H1 (cell line): ENCODE data around the gene HMCN2. TPM values are rescaled to one million over a fixed set of nuclear protein-coding genes. Genes with fewer than 3 reads are reported as not detected.

Experiments
- CTCF ChIA-PET: fragments of 300-600 bp; sonication (Branson Sonifier 250); formaldehyde crosslinking; loops from one replicate; lab custom pipeline; 2021; ENCODE audit not compliant: partially characterized antibody; lab: Charles Lee
- POLR2A ChIA-PET: fragments of 300-600 bp; sonication (Branson Sonifier 250); formaldehyde crosslinking; loops from one replicate; lab custom pipeline; 2021; ENCODE audit warnings: inconsistent platforms; ENCODE audit not compliant: partially characterized antibody; lab: Charles Lee
- DNase-seq, 2 experiments: peaks; one replicate each; pipeline versions ENCODE4 v3.0.0 to v3.0.0-alpha.2; 2010 to 2022; ENCODE audit warnings: low spot score in 2 of 2, low read depth in 1 of 2, mixed read lengths in 1 of 2
- FAIRE-seq: peaks from 2 replicates; lab custom pipeline; 2011; peaks lifted over from hg19 to GRCh38; lab: Jason Lieb, UNC
- H2AFZ ChIP-seq: 2 replicates; pipeline ENCODE4 v1.8.1; 2012; ENCODE audit warnings: low read length, inconsistent platforms
- H2AK5ac ChIP-seq: 2 replicates; pipeline ENCODE4 v1.6.1; 2013; ENCODE audit warnings: low read depth, low read length
- H2BK120ac ChIP-seq: replicated peaks from 2 replicates; pipeline ENCODE3; 2013; ENCODE audit warnings: low read depth, low read length, inconsistent platforms
- H2BK12ac ChIP-seq: 2 replicates; pipeline ENCODE4 v1.6.1; 2013; ENCODE audit warnings: low read depth, low read length
- H2BK15ac ChIP-seq: 2 replicates; pipeline ENCODE4 v1.6.1; 2013; ENCODE audit warnings: low read length
- H2BK20ac ChIP-seq: 2 replicates; pipeline ENCODE4 v1.6.1; 2013; ENCODE audit warnings: low read length
- H2BK5ac ChIP-seq: 2 replicates; pipeline ENCODE4 v1.6.1; 2013; ENCODE audit warnings: low read depth, low read length
- H3K14ac ChIP-seq: 2 replicates; pipeline ENCODE4 v1.6.1; 2013; ENCODE audit warnings: inconsistent platforms; ENCODE audit not compliant: insufficient read length
- H3K18ac ChIP-seq: 2 replicates; pipeline ENCODE4 v1.6.1; 2013; ENCODE audit warnings: low read length; ENCODE audit errors: extremely low read depth
- H3K23ac ChIP-seq: 2 replicates; pipeline ENCODE4 v1.6.1; 2013; ENCODE audit warnings: inconsistent platforms; ENCODE audit not compliant: insufficient read length
- H3K23me2 ChIP-seq: 2 replicates; pipeline ENCODE4 v1.6.1; 2013; ENCODE audit warnings: low read depth, low read length
- H3K27ac ChIP-seq: 2 replicates; pipeline ENCODE4 v1.6.1; 2011; ENCODE audit warnings: low read depth, low read length, inconsistent platforms
- H3K27me3 ChIP-seq, 4 experiments: replicated peaks in 1 of 4; 1 replicate in 1 of 4; 2 replicates in 3 of 4; pipeline versions ENCODE4 v1.6.1 to v1.8.1; 2011 to 2013; ENCODE audit warnings: low read length in 3 of 4, mild to moderate bottlenecking in 3 of 4, inconsistent platforms in 2 of 4, mixed read lengths in 2 of 4, moderate library complexity in 1 of 4; ENCODE audit not compliant: control insufficient read depth in 3 of 4, insufficient read depth in 3 of 4; ENCODE audit errors: extremely low read depth in 1 of 4
- H3K36me3 ChIP-seq, 4 experiments: 2 replicates each; pipeline versions ENCODE4 v1.6.1 to v1.8.1; 2011 to 2013; ENCODE audit warnings: mild to moderate bottlenecking in 4 of 4, low read length in 3 of 4, moderate library complexity in 2 of 4, control low read depth in 1 of 4, inconsistent platforms in 1 of 4; ENCODE audit not compliant: insufficient read depth in 4 of 4, control insufficient read depth in 2 of 4
- H3K4ac ChIP-seq: replicated peaks from 2 replicates; pipeline ENCODE3; 2013; ENCODE audit warnings: low read length, low read depth, mixed read lengths, inconsistent platforms; ENCODE audit not compliant: insufficient read length
- H3K4me1 ChIP-seq, 4 experiments: replicated peaks in 1 of 4; 1 replicate in 1 of 4; 2 replicates in 3 of 4; pipeline versions ENCODE4 v1.6.1 to v1.8.1; 2011 to 2013; ENCODE audit warnings: low read length in 3 of 4, inconsistent platforms in 2 of 4, mixed read lengths in 1 of 4; ENCODE audit not compliant: insufficient read depth in 4 of 4, control insufficient read depth in 3 of 4
- H3K4me2 ChIP-seq, 2 experiments: 2 replicates each; pipeline versions ENCODE4 v1.6.1 to v1.8.1; 2011 to 2013; ENCODE audit warnings: low read depth in 2 of 2, low read length in 2 of 2, control low read depth in 1 of 2, inconsistent platforms in 1 of 2, mild to moderate bottlenecking in 1 of 2; ENCODE audit not compliant: insufficient read depth in 1 of 2
- H3K4me3 ChIP-seq, 4 experiments: fragments of 200-600, 300-600 bp in 1 of 4; sonication (generic), shearing (Covaris generic), sonication (Bioruptor Twin) in 1 of 4; 2 replicates each; pipeline versions ENCODE4 v1.5.1 to v1.8.1; 2011 to 2016; ENCODE audit warnings: low read length in 4 of 4, low read depth in 3 of 4, control low read depth in 2 of 4, inconsistent platforms in 2 of 4, mild to moderate bottlenecking in 2 of 4, mixed read lengths in 1 of 4, moderate library complexity in 1 of 4; ENCODE audit not compliant: insufficient read depth in 2 of 4; ENCODE audit errors: extremely low read depth in 1 of 4
- H3K56ac ChIP-seq: replicated peaks from 2 replicates; pipeline ENCODE3; 2013; ENCODE audit warnings: low read depth, mild to moderate bottlenecking, mixed read lengths, low read length, inconsistent platforms; ENCODE audit not compliant: insufficient read length
- H3K79me1 ChIP-seq: 2 replicates; pipeline ENCODE4 v1.6.1; 2013; ENCODE audit warnings: low read depth, low read length, control low read depth
- H3K79me2 ChIP-seq, 2 experiments: 2 replicates each; pipeline versions ENCODE4 v1.6.1 to v1.8.1; 2012 to 2013; ENCODE audit warnings: low read length in 2 of 2, mild to moderate bottlenecking in 2 of 2, inconsistent platforms in 1 of 2; ENCODE audit not compliant: insufficient read depth in 2 of 2, control insufficient read depth in 1 of 2
- H3K9ac ChIP-seq, 4 experiments: replicated peaks in 1 of 4; 1 replicate in 1 of 4; 2 replicates in 3 of 4; pipeline versions ENCODE4 v1.6.1 to v1.8.1; 2011 to 2013; ENCODE audit warnings: low read depth in 3 of 4, low read length in 3 of 4, control low read depth in 2 of 4, mild to moderate bottlenecking in 2 of 4, moderate library complexity in 2 of 4, inconsistent platforms in 1 of 4; ENCODE audit errors: extremely low read depth in 1 of 4
- H3K9me3 ChIP-seq, 2 experiments: 2 replicates each; pipeline versions ENCODE4 v1.6.1 to v1.8.1; 2012 to 2013; ENCODE audit warnings: mild to moderate bottlenecking in 2 of 2, moderate library complexity in 2 of 2, control low read depth in 1 of 2, inconsistent platforms in 1 of 2, low read depth in 1 of 2, low read length in 1 of 2, mixed read lengths in 1 of 2; ENCODE audit not compliant: insufficient read depth in 2 of 2
- H4K20me1 ChIP-seq, 2 experiments: replicated peaks in 1 of 2; 2 replicates each; pipeline versions ENCODE3 to v1.8.1; 2011 to 2013; ENCODE audit warnings: inconsistent platforms in 2 of 2, low read length in 2 of 2, mild to moderate bottlenecking in 1 of 2; ENCODE audit not compliant: insufficient read depth in 2 of 2, control insufficient read depth in 1 of 2
- H4K5ac ChIP-seq: 2 replicates; pipeline ENCODE4 v1.6.1; 2013; ENCODE audit warnings: low read length, low read depth, mixed read lengths, inconsistent platforms; ENCODE audit not compliant: insufficient read length
- H4K8ac ChIP-seq: 2 replicates; pipeline ENCODE4 v1.8.0; 2013; ENCODE audit warnings: mild to moderate bottlenecking, moderate library complexity, low read length, inconsistent platforms; ENCODE audit not compliant: insufficient read depth; ENCODE audit errors: extremely low read depth
- H4K91ac ChIP-seq: replicated peaks from 2 replicates; pipeline ENCODE3; 2013; ENCODE audit warnings: low read length, mixed read lengths, inconsistent platforms; ENCODE audit not compliant: insufficient read length
- CTCF ChIP-seq, 3 experiments: IDR thresholded peaks; 1 replicate in 2 of 3; 2 replicates in 1 of 3; pipeline versions ENCODE4 v1.5.1 to v1.6.1; 2011; ENCODE audit warnings: low read length in 3 of 3, mild to moderate bottlenecking in 3 of 3, inconsistent platforms in 2 of 3, low read depth in 1 of 3, moderate library complexity in 1 of 3; ENCODE audit not compliant: insufficient read depth in 1 of 3; ENCODE audit errors: control extremely low read depth in 1 of 3
- EP300 ChIP-seq, 2 experiments: IDR thresholded peaks; 1 replicate in 1 of 2; 2 replicates in 1 of 2; pipeline ENCODE4 v1.6.1; 2011 to 2012; ENCODE audit warnings: low read depth in 2 of 2, low read length in 2 of 2, mild to moderate bottlenecking in 2 of 2, borderline replicate concordance in 1 of 2, inconsistent platforms in 1 of 2, moderate library complexity in 1 of 2
- RAD21 ChIP-seq, 2 experiments: IDR thresholded peaks in 1 of 2; conservative IDR thresholded peaks in 1 of 2; 2 replicates each; pipeline ENCODE4 v1.6.1; 2011; ENCODE audit warnings: low read depth in 2 of 2, low read length in 2 of 2, improper control_type of control experiment in 1 of 2, inconsistent platforms in 1 of 2, mild to moderate bottlenecking in 1 of 2, moderate library complexity in 1 of 2
- SP4 ChIP-seq: IDR thresholded peaks from 2 replicates; pipeline ENCODE4 v1.6.1; 2012; ENCODE audit warnings: low read length, inconsistent platforms
- YY1 ChIP-seq: IDR thresholded peaks from 2 replicates; pipeline ENCODE4 v1.6.1; 2011; ENCODE audit warnings: low read depth, mild to moderate bottlenecking, low read length
- WGBS, 2 experiments: shearing (Covaris generic) in 1 of 2; methylation state at CpG; one replicate each; pipeline versions ENCODE4 v1.1.6 to v1.1.7; 2013 to 2015; ENCODE audit warnings: low lambda C conversion rate in 2 of 2, mixed read lengths in 2 of 2, inconsistent platforms in 1 of 2, low coverage in 1 of 2, missing lambda C conversion rate in 1 of 2; ENCODE audit not compliant: insufficient replicate concordance in 2 of 2, insufficient coverage in 1 of 2, insufficient read length in 1 of 2; ENCODE audit errors: extremely low coverage in 1 of 2, missing lambda C conversion rate in 1 of 2; 5-methylcytosine and 5-hydroxymethylcytosine counted together
- polyA plus RNA-seq, 7 experiments: library from polyadenylated mRNA; depleted of rRNA in 3 of 7; stranded (reverse) in 5 of 7; unstranded in 2 of 7; fragments of >200 nt in 5 of 7; fragments of 200-250 nt in 2 of 7; gene quantifications; 1 replicate in 5 of 7; 2 replicates in 1 of 7; 4 replicates in 1 of 7; pipeline versions ENCODE4 v1.2.1 to v1.2.3, GENCODE V29; 2011 to 2013; ENCODE audit warnings: missing spikeins in 2 of 7, mixed read lengths in 2 of 7
- total RNA-seq: library from RNA; stranded (reverse); fragmentation: NEBNext Ultra II Directional; extraction: Animal tissue kit (Norgen Biotek cat#: 25700); gene quantifications from 2 replicates; pipeline ENCODE4 v1.2.1, GENCODE V29; 2021

Gene HMCN2
- total and polyA plus RNA-seq, 2 of the 8 experiments (the other 6 are each of a cell fraction or from before 2014, with no cell fraction given), result 5.0 to 9.1 TPM

GRCh38 chr9:130327070-130327780, 61.7 kb downstream of the HMCN2 start:
- H3K27ac ChIP-seq, result peak overlapping the region; percentile 43; the same call in 1 of the 2 replicates

More at GRCh38 chr9:130327070-130327780, 61.7 kb downstream of the HMCN2 start:
- peak in 1 of 2 experiments; percentile 92 for DNase-seq
- CTCF ChIA-PET, result interaction anchor here (0.6 to 4.6 kb wide), 39 partner anchors 9 to 1905 kb away, joined by 3 to 53 read pairs (median 3); no protein-coding TSS in a partner anchor
- 72% methylated on average over 15 of the region's 15 CpGs; no CpG with 5 or more reads in 1 of the 2 experiments for WGBS, 2 experiments
- no peak overlapping the region for H3K23ac ChIP-seq
- no peak overlapping the region for H2AFZ ChIP-seq
- H3K4me1 ChIP-seq, result no peaks in the 10 kb centered on the region; a peak in 1 of 7 replicates
- no peaks in the 10 kb centered on the region for H3K79me1 ChIP-seq
- no peak overlapping the region for H3K14ac ChIP-seq
- no peak overlapping the region for H4K91ac ChIP-seq
- POLR2A ChIA-PET, result interaction anchor here (1.6 kb wide), 1 partner anchor 11 kb away, joined by 4 read pairs; no protein-coding TSS in a partner anchor
- H3K9ac ChIP-seq, result no peak overlapping the region
- peak; percentile 59; the same call in 1 of the 2 replicates for TF ChIP-seq YY1
- TF ChIP-seq RAD21 (IDR thresholded peaks at IDR 0.05 in 1 of 2, conservative IDR thresholded peaks at IDR 0.05 in 1 of 2; ENCODE audit: low read depth in 2 of 2, low read length in 2 of 2), result peak; percentile 53 to 68
- no peak for TF ChIP-seq SP4
- no peak for TF ChIP-seq EP300 (IDR thresholded peaks at IDR 0.05; ENCODE audit: borderline replicate concordance in 1 of 2, low read depth in 2 of 2, low read length in 2 of 2)
- TF ChIP-seq CTCF (IDR thresholded peaks at IDR 0.05; ENCODE audit: control extremely low read depth in 1 of 3, insufficient read depth in 1 of 3, low read depth in 1 of 3, low read length in 3 of 3), result peak in 2 of 3 experiments; percentile 66 to 84; a peak in 3 of 4 replicates
- no peaks in the 10 kb centered on the region; the same call in 1 of the 2 replicates for H3K23me2 ChIP-seq
- H2BK5ac ChIP-seq, result peak overlapping the region; percentile 45; the same call in 1 of the 2 replicates
- no peak overlapping the region for H3K56ac ChIP-seq
- no peak overlapping the region for H2BK120ac ChIP-seq
- no peaks in the 10 kb centered on the region for H3K79me2 ChIP-seq
- H4K5ac ChIP-seq, result no peak overlapping the region
- H3K18ac ChIP-seq, result peak overlapping the region; percentile 73; the same call in 1 of the 2 replicates
- no peaks in the 10 kb centered on the region for H4K20me1 ChIP-seq
- no peak overlapping the region for H4K8ac ChIP-seq
- H3K4me2 ChIP-seq, result no peak overlapping the region
- no peak overlapping the region for H3K4me3 ChIP-seq
- H2BK15ac ChIP-seq, result no peak overlapping the region
- no peak for FAIRE-seq
- H3K27me3 ChIP-seq, result no peaks in the 10 kb centered on the region
- H3K9me3 ChIP-seq, result no peaks in the 10 kb centered on the region
- H2BK20ac ChIP-seq, result no peak overlapping the region
- peak overlapping the region; percentile 44; the same call in 1 of the 2 replicates for H2BK12ac ChIP-seq
- H2AK5ac ChIP-seq, result no peak overlapping the region
- H3K4ac ChIP-seq, result no peak overlapping the region
- H3K36me3 ChIP-seq, result no peaks in the 10 kb centered on the region
